Trophoblast cell (in vitro differentiated cells and primary cell): ENCODE data around the gene FXYD6.

Experiments
- DNase-seq, 2 donors: peaks; one replicate each; pipeline ENCODE4 v3.0.0-alpha.2; 2016
- H2AFZ ChIP-seq: 2 replicates; pipeline ENCODE4 v1.6.1; 2013; ENCODE audit warnings: low read length, moderate library complexity, mild to moderate bottlenecking; ENCODE audit not compliant: insufficient read depth, poor library complexity
- H2AK5ac ChIP-seq: 2 replicates; pipeline ENCODE4 v1.6.1; 2013; ENCODE audit warnings: mild to moderate bottlenecking, low read length
- H2BK120ac ChIP-seq: 2 replicates; pipeline ENCODE4 v1.6.1; 2013; ENCODE audit warnings: low read length, mild to moderate bottlenecking, moderate library complexity; ENCODE audit not compliant: insufficient read depth, poor library complexity
- H2BK12ac ChIP-seq: 2 replicates; pipeline ENCODE4 v1.6.1; 2013; ENCODE audit warnings: mild to moderate bottlenecking, low read length, moderate library complexity
- H2BK5ac ChIP-seq: 2 replicates; pipeline ENCODE4 v1.6.1; 2013; ENCODE audit warnings: low read length, low read depth, moderate library complexity, mild to moderate bottlenecking; ENCODE audit not compliant: poor library complexity
- H3K14ac ChIP-seq: 2 replicates; pipeline ENCODE4 v1.6.1; 2013; ENCODE audit warnings: mild to moderate bottlenecking, low read length
- H3K18ac ChIP-seq: 2 replicates; pipeline ENCODE4 v1.6.1; 2013; ENCODE audit warnings: mild to moderate bottlenecking, low read length
- H3K23ac ChIP-seq: 2 replicates; pipeline ENCODE4 v1.6.1; 2013; ENCODE audit warnings: low read length
- H3K27ac ChIP-seq: 2 replicates; pipeline ENCODE4 v1.5.1; 2013; ENCODE audit warnings: low read depth, mild to moderate bottlenecking, inconsistent platforms, low read length, moderate library complexity
- H3K27me3 ChIP-seq: 2 replicates; pipeline ENCODE4 v1.6.1; 2013; ENCODE audit warnings: inconsistent platforms, mild to moderate bottlenecking, low read length, moderate library complexity; ENCODE audit not compliant: insufficient read depth
- H3K36me3 ChIP-seq, 2 experiments: 1 replicate in 1 of 2; 2 replicates in 1 of 2; pipeline ENCODE4 v1.6.1; 2013; ENCODE audit warnings: low read length in 2 of 2, mild to moderate bottlenecking in 2 of 2, moderate library complexity in 1 of 2; ENCODE audit not compliant: insufficient read depth in 2 of 2, control insufficient read depth in 1 of 2
- H3K4ac ChIP-seq: 2 replicates; pipeline ENCODE4 v1.6.1; 2013; ENCODE audit warnings: low read depth, mild to moderate bottlenecking, low read length, moderate library complexity
- H3K4me1 ChIP-seq, 2 experiments: 1 replicate in 1 of 2; 2 replicates in 1 of 2; pipeline ENCODE4 v1.6.1; 2013; ENCODE audit warnings: low read length in 2 of 2, mild to moderate bottlenecking in 2 of 2, moderate library complexity in 1 of 2; ENCODE audit not compliant: insufficient read depth in 2 of 2, control insufficient read depth in 1 of 2
- H3K4me2 ChIP-seq: 2 replicates; pipeline ENCODE4 v1.6.1; 2013; ENCODE audit warnings: inconsistent platforms, mild to moderate bottlenecking, low read length, moderate library complexity
- H3K4me3 ChIP-seq: 2 replicates; pipeline ENCODE4 v1.5.1; 2013; ENCODE audit warnings: mild to moderate bottlenecking, low read depth, low read length, inconsistent platforms
- H3K79me1 ChIP-seq: one replicate; pipeline ENCODE4 v1.6.1; 2013; ENCODE audit warnings: low read length
- H3K79me2 ChIP-seq: 2 replicates; pipeline ENCODE4 v1.6.1; 2013; ENCODE audit warnings: low read length, mild to moderate bottlenecking; ENCODE audit not compliant: control insufficient read depth, insufficient read depth, poor library complexity
- H3K9ac ChIP-seq: 2 replicates; pipeline ENCODE4 v1.6.1; 2013; ENCODE audit warnings: mild to moderate bottlenecking, low read length
- H3K9me3 ChIP-seq: 2 replicates; pipeline ENCODE4 v1.6.1; 2013; ENCODE audit warnings: low read depth, mild to moderate bottlenecking, control low read depth, inconsistent platforms, low read length; ENCODE audit not compliant: insufficient read depth
- H4K12ac ChIP-seq: 2 replicates; pipeline ENCODE4 v1.6.1; 2013; ENCODE audit warnings: low read depth, mild to moderate bottlenecking, low read length, moderate library complexity
- H4K8ac ChIP-seq: 2 replicates; pipeline ENCODE4 v1.6.1; 2013; ENCODE audit warnings: low read depth, mild to moderate bottlenecking, low read length, moderate library complexity
- H4K91ac ChIP-seq: one replicate; pipeline ENCODE4 v1.6.1; 2013; ENCODE audit warnings: low read depth, mild to moderate bottlenecking, low read length, moderate library complexity
- WGBS: extraction: QIAGEN DNeasy Blood & Tissue Kit; methylation state at CpG from one replicate; pipeline ENCODE4 v1.1.7; 2013; ENCODE audit warnings: missing lambda C conversion rate; ENCODE audit not compliant: insufficient read length, insufficient coverage; ENCODE audit errors: extremely low coverage; 5-methylcytosine and 5-hydroxymethylcytosine counted together

FXYD6 gene

DNA sequence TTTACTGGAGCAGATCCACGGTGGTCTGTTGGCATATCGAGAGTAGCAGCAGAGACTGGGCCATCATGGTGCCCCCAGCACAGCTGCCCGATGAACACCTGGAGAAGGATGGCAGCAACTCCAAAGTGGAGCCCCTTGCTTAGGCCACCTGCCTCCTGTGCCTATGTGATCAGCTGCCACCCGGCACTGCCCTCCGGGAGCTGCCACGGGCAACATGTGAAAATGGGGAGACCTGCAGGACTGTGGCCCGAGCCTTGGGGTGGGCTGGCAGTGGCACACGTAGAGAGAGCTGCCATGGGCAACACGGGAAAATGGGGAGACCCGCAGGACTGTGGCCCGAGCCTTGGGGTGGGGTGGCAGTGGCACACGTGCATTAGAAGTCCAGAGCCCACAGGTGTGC lies 55.0 kb downstream of the FXYD6 start:
- H3K4me3 ChIP-seq = no peak overlapping the region
- no peak overlapping the region for H2AFZ ChIP-seq
- no peak overlapping the region for H4K91ac ChIP-seq
- no peak overlapping the region for H2AK5ac ChIP-seq
- no peaks in the 10 kb centered on the region for H3K79me2 ChIP-seq
- no peak overlapping the region for H3K9ac ChIP-seq
- no peak overlapping the region for H4K12ac ChIP-seq
- DNase-seq = no peak
- no peak overlapping the region for H4K8ac ChIP-seq
- no peak overlapping the region for H3K27ac ChIP-seq
- no peak overlapping the region for H3K18ac ChIP-seq
- no peak overlapping the region for H2BK5ac ChIP-seq
- no peaks in the 10 kb centered on the region for H3K9me3 ChIP-seq
- no CpG with 5 or more reads among the region's 12 CpGs for WGBS
- H3K4ac ChIP-seq = no peak overlapping the region
- no peak overlapping the region for H3K4me2 ChIP-seq
- H3K79me1 ChIP-seq = no peaks in the 10 kb centered on the region
- no peak overlapping the region for H3K23ac ChIP-seq
- H2BK12ac ChIP-seq = no peak overlapping the region
- H2BK120ac ChIP-seq = no peak overlapping the region
- no peak overlapping the region for H3K14ac ChIP-seq
- H3K27me3 ChIP-seq = no peaks in the 10 kb centered on the region
- peaks cover 12 to 16% of the 10 kb centered on the region in 2 experiments for H3K4me1 ChIP-seq
- no peaks in the 10 kb centered on the region for H3K36me3 ChIP-seq

DNA sequence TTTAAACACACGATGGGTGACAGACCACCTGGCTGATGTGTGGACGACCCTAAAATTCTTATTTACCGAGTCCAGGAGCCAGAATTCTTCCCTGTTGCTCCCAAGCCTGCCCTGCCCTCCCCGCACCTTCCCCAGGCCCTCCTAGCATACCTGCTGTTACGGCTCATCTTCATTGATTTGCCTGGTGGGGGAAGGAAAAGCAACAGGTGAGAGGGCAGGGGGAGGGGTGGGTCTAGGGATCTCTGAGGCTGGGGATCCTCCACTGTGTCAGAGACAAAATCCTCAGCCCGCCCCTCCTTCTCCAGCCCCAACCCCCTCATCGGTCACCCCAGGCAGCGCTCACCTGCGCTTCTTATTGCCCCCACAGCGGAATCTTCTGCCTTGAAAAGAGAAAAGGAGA lies 55.9 kb downstream of the FXYD6 start:
- H2BK5ac ChIP-seq = no peak overlapping the region
- no peak overlapping the region for H3K14ac ChIP-seq
- H4K12ac ChIP-seq = no peak overlapping the region
- no peak overlapping the region for H3K23ac ChIP-seq
- no peak overlapping the region for H3K4me2 ChIP-seq
- no peak overlapping the region for H3K27ac ChIP-seq
- H2AFZ ChIP-seq = no peak overlapping the region
- H3K79me1 ChIP-seq = peaks cover 4% of the 10 kb centered on the region
- H3K18ac ChIP-seq = no peak overlapping the region
- H4K91ac ChIP-seq = no peak overlapping the region
- no peaks in the 10 kb centered on the region for H3K36me3 ChIP-seq
- no peak overlapping the region for H3K4me3 ChIP-seq
- no peaks in the 10 kb centered on the region for H3K79me2 ChIP-seq
- no peaks in the 10 kb centered on the region for H3K27me3 ChIP-seq
- no CpG with 5 or more reads among the region's 10 CpGs for WGBS
- H2BK12ac ChIP-seq = no peak overlapping the region
- peaks cover 21 to 23% of the 10 kb centered on the region in 2 experiments for H3K4me1 ChIP-seq
- H3K9me3 ChIP-seq = no peaks in the 10 kb centered on the region
- H3K9ac ChIP-seq = no peak overlapping the region
- H2BK120ac ChIP-seq = no peak overlapping the region
- H2AK5ac ChIP-seq = no peak overlapping the region
- no peak overlapping the region for H4K8ac ChIP-seq
- no peak for DNase-seq
- no peak overlapping the region for H3K4ac ChIP-seq

DNA sequence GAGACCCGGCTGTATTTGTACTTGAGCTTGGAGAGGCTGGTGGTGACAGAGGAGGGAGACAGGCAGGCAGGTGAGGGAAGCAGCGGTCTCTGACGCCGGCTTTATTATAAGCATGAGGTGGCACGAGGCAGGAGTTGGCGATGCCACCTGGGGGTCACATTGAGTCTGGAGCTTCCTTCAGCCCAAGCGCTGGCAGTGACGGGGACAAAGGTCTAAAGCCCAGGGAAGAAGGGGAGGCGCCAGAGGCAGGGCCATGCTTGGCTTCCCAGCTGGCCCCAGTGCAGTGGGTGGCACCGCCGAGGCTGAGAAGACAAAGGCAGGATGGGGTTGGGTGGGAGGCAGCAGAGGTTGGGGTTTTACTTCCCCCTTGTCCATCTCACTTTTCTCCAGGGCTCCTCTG lies 56.4 kb downstream of the FXYD6 start:
- Histone ChIP-seq H3K4me2 (no peak overlapping the region), H2BK12ac (no peak overlapping the region), H3K79me2 (no peaks in the 10 kb centered on the region), H2AK5ac (no peak overlapping the region), H3K4me3 (no peak overlapping the region), H3K79me1 (peaks cover 4% of the 10 kb centered on the region), H2AFZ (no peak overlapping the region), H3K27ac (no peak overlapping the region), H3K23ac (no peak overlapping the region), H2BK5ac (no peak overlapping the region), H3K9ac (no peak overlapping the region), H3K27me3 (no peaks in the 10 kb centered on the region), H3K14ac (no peak overlapping the region), H4K91ac (no peak overlapping the region), H3K4me1 (peaks cover 21 to 26% of the 10 kb centered on the region in 2 experiments), H3K9me3 (no peaks in the 10 kb centered on the region), H3K18ac (no peak overlapping the region), H3K4ac (no peak overlapping the region), H4K8ac (no peak overlapping the region), H4K12ac (no peak overlapping the region), H2BK120ac (no peak overlapping the region), H3K36me3 (no peaks in the 10 kb centered on the region)
- DNase-seq = no peak
- no CpG with 5 or more reads among the region's 11 CpGs for WGBS

DNA sequence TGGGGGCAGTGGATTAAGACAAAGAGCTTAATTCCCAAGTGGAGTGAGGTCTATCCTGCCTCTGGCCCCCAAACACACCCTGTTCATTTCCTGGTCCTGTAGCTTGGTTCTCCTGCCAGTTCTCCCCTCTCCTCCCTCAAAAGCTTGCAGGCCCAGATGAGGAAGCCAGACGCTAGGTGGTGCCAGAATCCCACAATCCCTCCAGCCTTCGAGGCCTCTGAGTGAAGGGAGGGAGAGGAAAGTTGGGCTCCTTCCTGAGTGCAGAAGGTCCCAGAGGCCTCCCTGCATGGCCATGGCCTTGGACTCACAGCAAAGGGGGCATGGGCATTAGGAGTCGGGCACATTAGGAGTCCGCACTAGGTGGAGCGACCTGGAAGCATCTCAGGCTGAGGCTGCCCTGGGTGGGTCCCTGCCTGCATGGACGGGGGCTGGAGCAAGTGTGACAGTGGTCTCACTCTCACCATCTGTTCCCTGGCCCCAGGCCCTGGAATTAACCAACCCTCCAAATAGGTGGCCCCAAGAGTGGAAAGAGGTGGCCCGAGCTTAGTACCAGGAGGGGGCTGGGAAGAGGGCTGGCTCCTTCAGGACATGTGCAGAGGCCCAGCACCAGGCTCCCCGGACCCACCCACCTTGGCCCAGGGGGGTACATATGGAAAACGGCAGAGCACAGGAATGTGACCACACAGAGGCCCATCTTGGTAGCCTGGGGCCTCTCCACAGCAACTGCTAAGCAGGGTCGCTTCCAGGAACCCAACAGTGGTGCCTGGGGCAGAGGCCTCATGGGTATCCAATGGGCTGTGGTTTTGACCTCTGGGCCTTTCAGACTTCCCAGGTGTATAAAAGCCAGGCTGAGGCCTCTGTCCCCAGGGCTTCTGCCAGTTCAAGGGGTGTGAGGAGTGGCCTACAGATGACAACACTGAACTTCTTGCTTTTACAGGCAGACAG lies 57.1 kb downstream of the FXYD6 start:
- Histone ChIP-seq H3K4ac (no peak overlapping the region), H4K91ac (no peak overlapping the region), H3K4me2 (no peak overlapping the region), H2BK120ac (no peak overlapping the region), H3K36me3 (no peaks in the 10 kb centered on the region), H3K14ac (no peak overlapping the region), H2AFZ (no peak overlapping the region), H2BK12ac (no peak overlapping the region), H3K9ac (no peak overlapping the region), H4K8ac (no peak overlapping the region), H4K12ac (no peak overlapping the region), H3K9me3 (no peaks in the 10 kb centered on the region), H3K4me3 (no peak overlapping the region), H3K23ac (no peak overlapping the region), H3K4me1 (peaks cover 21 to 26% of the 10 kb centered on the region in 2 experiments), H3K79me1 (peaks cover 4% of the 10 kb centered on the region), H3K79me2 (no peaks in the 10 kb centered on the region), H3K27ac (no peak overlapping the region), H3K27me3 (no peaks in the 10 kb centered on the region), H2BK5ac (no peak overlapping the region), H2AK5ac (no peak overlapping the region), H3K18ac (no peak overlapping the region)
- DNase-seq = peak; percentile 50 to 73
- WGBS = no CpG with 5 or more reads among the region's 10 CpGs
